Epithelial cell of esophagus (primary cell): ENCODE measurements around the gene TRIM27.

Source experiments
- DNase-seq: peaks from one replicate; pipeline ENCODE4 v3.0.0; 2010; ENCODE audit warnings: low read depth
- H3K4me3 ChIP-seq: 2 replicates; pipeline ENCODE4 v1.5.1; 2011; ENCODE audit warnings: mild to moderate bottlenecking, low read length, control low read depth
- TF ChIP-seq, protein P1 (sequence below): IDR thresholded peaks from 2 replicates; pipeline ENCODE4 v1.5.1; 2011; ENCODE audit warnings: low read depth, mild to moderate bottlenecking, low read length, control low read depth, inconsistent platforms; ENCODE audit not compliant: insufficient read depth; ENCODE audit errors: missing control alignments

TRIM27 gene

DNA sequence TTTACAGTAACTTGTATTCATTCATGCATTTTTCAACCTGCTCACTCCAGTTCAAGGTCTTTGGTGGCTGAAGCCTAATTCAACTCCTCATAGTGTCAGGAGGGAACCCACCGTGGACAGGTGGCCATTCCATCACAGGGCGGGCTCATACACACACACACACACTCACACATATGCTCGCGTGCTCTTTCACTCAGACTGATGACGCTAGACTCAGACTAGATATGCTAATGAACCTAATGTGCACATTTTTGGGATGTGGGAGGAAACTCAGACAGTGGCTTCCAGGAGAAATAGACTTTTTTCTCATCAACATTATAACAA is 56.7 kb downstream of the TRIM27 start:
- TF ChIP-seq, protein P1, sequence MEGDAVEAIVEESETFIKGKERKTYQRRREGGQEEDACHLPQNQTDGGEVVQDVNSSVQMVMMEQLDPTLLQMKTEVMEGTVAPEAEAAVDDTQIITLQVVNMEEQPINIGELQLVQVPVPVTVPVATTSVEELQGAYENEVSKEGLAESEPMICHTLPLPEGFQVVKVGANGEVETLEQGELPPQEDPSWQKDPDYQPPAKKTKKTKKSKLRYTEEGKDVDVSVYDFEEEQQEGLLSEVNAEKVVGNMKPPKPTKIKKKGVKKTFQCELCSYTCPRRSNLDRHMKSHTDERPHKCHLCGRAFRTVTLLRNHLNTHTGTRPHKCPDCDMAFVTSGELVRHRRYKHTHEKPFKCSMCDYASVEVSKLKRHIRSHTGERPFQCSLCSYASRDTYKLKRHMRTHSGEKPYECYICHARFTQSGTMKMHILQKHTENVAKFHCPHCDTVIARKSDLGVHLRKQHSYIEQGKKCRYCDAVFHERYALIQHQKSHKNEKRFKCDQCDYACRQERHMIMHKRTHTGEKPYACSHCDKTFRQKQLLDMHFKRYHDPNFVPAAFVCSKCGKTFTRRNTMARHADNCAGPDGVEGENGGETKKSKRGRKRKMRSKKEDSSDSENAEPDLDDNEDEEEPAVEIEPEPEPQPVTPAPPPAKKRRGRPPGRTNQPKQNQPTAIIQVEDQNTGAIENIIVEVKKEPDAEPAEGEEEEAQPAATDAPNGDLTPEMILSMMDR, result no peak
- H3K4me3 ChIP-seq, result peak overlapping the region; percentile 56
- peak; percentile 29 for DNase-seq

DNA sequence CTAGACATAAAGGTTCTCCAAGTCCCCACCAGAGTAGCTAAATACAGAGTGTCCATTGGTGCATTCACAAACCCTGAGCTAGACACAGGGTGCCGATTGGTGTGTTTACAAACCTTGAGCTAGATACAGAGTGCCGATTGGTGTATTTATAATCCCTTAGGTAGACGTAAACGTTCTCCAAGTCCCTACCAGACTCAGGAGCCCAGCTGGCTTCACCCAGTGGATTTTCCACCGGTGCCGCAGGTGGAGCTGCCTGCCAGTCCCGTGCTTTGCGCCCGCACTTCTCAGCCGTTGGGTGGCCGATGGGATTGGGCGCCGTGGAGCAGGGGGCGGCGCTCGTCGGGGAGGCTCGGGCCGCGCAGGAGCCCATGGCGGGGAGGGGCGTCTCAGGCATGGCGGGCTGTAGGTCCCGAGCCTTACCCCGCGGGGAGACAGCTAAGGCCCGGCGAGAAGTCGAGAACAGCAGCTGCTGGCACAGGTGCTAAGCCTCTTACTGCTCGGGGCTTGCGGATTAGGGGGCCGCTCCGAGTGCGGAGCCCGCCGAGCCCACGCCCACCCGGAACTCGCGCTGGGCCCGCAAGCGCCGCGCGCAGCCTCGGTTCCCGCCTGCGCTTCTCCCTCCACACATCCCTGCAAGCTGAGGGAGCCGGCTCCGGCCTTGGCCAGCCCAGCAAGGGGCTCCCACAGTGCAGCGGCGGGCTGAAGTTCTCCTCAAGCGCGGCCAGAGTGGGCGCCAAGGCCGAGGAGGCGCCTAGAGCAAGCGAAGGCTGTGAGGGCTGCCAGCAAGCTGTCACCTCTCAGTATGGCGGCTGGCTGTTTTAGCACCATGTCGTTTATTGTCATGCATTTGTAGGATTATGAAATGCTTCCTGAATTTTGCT is 57.3 kb downstream of the TRIM27 start:
- peak overlapping the region; percentile 56 for H3K4me3 ChIP-seq
- peak; percentile 69 for DNase-seq

DNA sequence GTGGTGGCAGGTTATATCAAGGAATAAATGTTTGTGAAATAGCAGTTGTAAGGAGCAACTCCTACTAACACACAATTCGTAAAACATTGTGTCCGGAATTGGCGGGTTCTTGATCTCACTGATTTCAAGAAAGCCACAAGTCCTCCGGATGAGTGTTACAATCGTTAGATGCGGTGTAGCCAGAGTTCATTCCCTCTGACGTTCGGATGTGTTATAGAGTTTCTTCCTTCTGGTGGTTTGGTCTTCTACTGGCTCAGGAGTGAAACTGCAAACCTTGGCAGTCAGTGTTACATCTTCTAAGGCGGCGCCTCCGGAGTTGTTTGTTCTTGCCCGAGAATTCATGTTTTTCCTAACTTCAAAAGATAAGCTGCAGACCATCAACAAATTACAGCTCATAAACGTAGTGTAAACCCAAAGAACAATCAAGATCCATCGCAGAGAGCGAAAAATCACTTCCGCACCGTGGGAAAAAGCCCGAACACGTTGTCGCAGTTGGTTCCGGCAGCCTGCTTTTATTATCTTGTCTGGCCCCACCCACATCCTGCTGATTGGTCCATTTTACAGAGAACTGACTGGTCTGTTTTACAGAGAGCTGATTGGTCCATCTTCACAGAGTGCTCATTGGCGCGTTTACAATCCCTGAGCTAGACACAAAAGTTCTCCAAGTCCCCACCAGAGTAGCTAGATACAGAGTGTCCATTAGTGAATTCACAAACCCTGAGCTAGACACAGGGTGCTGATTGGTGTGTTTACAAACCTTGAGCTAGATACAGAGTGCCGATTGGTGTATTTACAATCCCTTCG is 58.2 kb downstream of the TRIM27 start:
- peak; percentile 49 for DNase-seq
- TF ChIP-seq, protein P1, result no peak
- H3K4me3 ChIP-seq, result no peak overlapping the region

DNA sequence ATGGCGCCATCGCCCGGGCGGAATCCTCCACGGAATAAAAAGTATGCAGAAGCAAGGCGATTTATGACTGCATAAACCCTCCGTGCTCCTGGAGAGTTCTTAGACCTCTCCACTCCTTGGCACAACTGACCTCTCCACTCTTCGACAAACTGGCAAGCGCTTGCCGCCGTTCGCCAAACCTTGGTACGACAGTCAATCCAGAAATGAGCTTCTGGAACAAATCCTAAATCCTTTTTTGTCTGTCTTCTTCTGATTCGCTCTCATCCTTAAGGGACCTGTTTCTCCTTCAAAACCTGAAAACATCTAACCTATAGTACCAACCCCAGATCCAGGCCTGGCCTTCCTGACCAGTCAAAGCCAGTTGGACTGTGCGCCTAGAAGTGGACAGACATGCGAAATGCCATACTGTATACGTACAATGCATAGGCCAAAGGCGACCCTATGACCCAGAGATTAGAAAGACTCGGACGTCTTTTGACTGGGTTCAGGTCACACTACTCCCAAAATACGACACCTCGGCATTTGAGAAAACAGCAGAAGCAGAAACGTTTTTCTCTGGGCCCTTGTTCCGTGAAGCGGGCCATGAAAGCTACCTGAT is 59.4 kb downstream of the TRIM27 start:
- TF ChIP-seq, protein P1, result no peak
- no peak for DNase-seq
- H3K4me3 ChIP-seq, result peak overlapping the region; percentile 93

DNA sequence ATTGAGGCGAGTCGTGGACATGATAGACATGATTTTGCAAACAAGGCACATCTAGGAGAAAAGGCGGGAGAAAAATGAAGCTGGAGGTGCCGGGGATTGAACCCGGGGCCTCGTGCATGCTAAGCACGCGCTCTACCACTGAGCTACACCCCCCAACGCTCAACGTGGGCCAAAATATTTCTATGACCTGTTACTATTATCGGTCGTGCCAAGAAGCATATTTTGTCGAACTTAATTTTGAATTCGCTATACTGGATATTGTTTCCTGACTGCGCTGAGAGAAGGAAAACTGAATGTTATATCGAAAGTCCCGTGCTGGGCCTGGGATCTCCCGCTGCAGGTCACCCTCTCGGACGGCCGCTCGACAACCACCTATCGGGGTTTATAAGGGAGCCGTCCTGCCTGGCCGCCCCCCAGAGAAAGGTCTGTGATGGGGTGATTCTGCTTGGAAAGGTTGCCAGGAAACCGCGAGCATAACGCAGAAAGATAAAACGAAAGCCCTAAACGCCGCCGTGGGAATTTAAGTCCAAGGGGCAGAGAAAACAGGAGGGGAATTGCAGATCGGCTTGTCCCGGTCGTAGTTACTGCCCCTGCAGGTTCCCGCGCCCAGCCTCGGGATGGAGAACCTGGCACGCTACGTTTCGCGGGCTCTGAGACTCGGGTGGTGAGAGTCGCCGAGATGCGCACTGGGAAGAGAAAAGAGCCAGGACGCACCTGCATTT is 60.0 kb downstream of the TRIM27 start:
- H3K4me3 ChIP-seq, result peak overlapping the region; percentile 93
- TF ChIP-seq, protein P1, result peak; percentile 34
- peak; percentile 84 for DNase-seq

DNA sequence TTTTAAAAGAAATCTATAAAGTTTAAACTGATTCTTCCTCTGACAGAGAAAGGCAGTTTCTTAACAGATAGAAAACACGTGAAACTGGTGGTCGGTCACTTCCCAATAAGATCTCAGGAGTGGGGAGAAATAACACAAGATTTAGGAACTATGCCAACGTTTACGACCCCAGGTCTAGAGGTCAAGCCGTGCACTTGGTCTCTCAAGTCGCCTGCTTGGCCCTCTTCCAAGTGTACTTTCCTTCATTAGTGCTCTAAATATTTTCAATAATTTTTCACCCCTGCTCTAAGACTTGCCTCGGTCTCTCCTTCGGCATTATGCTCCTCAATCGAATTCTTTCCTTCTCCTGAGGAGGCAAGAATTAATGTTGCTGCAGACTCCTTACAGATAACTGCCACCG is 61.7 kb downstream of the TRIM27 start:
- H3K4me3 ChIP-seq, result no peak overlapping the region
- DNase-seq, result no peak
- TF ChIP-seq, protein P1, result no peak

DNA sequence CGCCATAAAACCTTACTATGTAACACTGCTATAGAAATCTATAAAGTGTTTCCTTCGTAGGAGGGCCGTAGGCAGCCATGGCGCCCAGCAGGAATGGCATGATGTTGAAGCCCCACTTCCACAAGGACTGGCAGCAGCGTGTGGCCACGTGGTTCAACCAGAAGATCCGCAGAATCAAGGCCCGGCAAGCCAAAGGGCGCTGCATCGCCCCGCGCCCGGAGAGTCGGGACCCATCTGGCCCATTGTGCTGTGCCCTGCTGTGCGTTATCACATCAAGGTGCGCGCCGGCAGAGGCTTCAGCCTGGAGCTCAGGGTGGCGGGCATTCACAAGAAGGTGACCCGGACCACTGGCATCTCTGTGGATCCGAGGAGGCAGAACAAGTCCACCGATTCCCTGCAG is 62.4 kb downstream of the TRIM27 start:
- TF ChIP-seq, protein P1, result no peak
- no peak for DNase-seq
- no peak overlapping the region for H3K4me3 ChIP-seq
